GM19240 (cell line): Measurements from ENCODE around the gene MTF2.
"Not testable (repeated sequence)": the region's sequence is repeated elsewhere in the genome, so short reads cannot be mapped to it uniquely, and the experiment has no call there.

Experiments used
- DNase-seq: peaks from one replicate; pipeline ENCODE4 v3.0.0; 2011; ENCODE audit warnings: low spot score; ENCODE audit not compliant: insufficient read length

The MTF2 gene

GRCh38 chr1:93078986-93079654 is at the start of gene MTF2:
TSS of gene MTF2 (plus strand) at chr1:93079283. CDS start at chr1:93079527, 244 bp downstream.
- peak; percentile 50 for DNase-seq

GRCh38 chr1:93029317-93029716 is 49.8 kb upstream of the MTF2 start:
- no peak for DNase-seq

- not testable (repeated sequence) for DNase-seq
Measured at GRCh38 chr1:93030191-93030590, 48.9 kb upstream of the MTF2 start.

GRCh38 chr1:93031711-93032110 is 47.4 kb upstream of the MTF2 start:
- no peak for DNase-seq

- DNase-seq: no peak
Measured at GRCh38 chr1:93033029-93033428, 46.1 kb upstream of the MTF2 start.

GRCh38 chr1:93033785-93034184 is 45.3 kb upstream of the MTF2 start:
- DNase-seq: no peak

GRCh38 chr1:93034397-93034796 is 44.7 kb upstream of the MTF2 start:
- no peak for DNase-seq

GRCh38 chr1:93036672-93037071 is 42.4 kb upstream of the MTF2 start:
- DNase-seq: no peak

GRCh38 chr1:93042187-93043056 is 36.7 kb upstream of the MTF2 start:
- peak; percentile 10 for DNase-seq

- DNase-seq: no peak
Measured at GRCh38 chr1:93043057-93043557, 36.0 kb upstream of the MTF2 start.

- DNase-seq: no peak
Measured at GRCh38 chr1:93047618-93048017, 31.5 kb upstream of the MTF2 start.

GRCh38 chr1:93051961-93052360 is 27.1 kb upstream of the MTF2 start:
- no peak for DNase-seq

- DNase-seq: no peak
Measured at GRCh38 chr1:93056214-93056613, 22.9 kb upstream of the MTF2 start.

GRCh38 chr1:93056649-93057048 is 22.4 kb upstream of the MTF2 start:
- no peak for DNase-seq

GRCh38 chr1:93061895-93062792 is 16.9 kb upstream of the MTF2 start:
- DNase-seq: no peak

- no peak for DNase-seq
Measured at GRCh38 chr1:93076268-93076667, 2.8 kb upstream of the MTF2 start.

- DNase-seq: no peak
Measured at GRCh38 chr1:93078203-93078602, 880 bp upstream of the MTF2 start.

- no peak for DNase-seq
Measured at GRCh38 chr1:93078638-93078985, 471 bp upstream of the MTF2 start.

- DNase-seq: no peak
Measured at GRCh38 chr1:93079685-93080141, 630 bp downstream of the MTF2 start.

- DNase-seq: no peak
Measured at GRCh38 chr1:93080179-93080823, 1.2 kb downstream of the MTF2 start.

- no peak for DNase-seq
Measured at GRCh38 chr1:93081716-93082115, 2.6 kb downstream of the MTF2 start.
